Mesendoderm (in vitro differentiated cells): ENCODE measurements around the gene ACSF3.

ENCODE experiments used
- DNase-seq: peaks from one replicate; pipeline ENCODE4 v3.0.0; 2013
- H2AK5ac ChIP-seq: 2 replicates; pipeline ENCODE4 v1.6.1; 2013; ENCODE audit warnings: low read length, inconsistent platforms
- H2BK120ac ChIP-seq: 2 replicates; pipeline ENCODE4 v1.6.1; 2013; ENCODE audit warnings: low read depth, mild to moderate bottlenecking, low read length, moderate library complexity, mixed read lengths
- H2BK15ac ChIP-seq: replicated peaks from 2 replicates; pipeline ENCODE4 v1.6.1; 2013; ENCODE audit warnings: low read depth, mild to moderate bottlenecking, moderate library complexity
- H2BK5ac ChIP-seq: 2 replicates; pipeline ENCODE4 v1.6.1; 2013; ENCODE audit warnings: low read length, inconsistent platforms
- H3K18ac ChIP-seq: 2 replicates; pipeline ENCODE4 v1.6.1; 2013; ENCODE audit warnings: mild to moderate bottlenecking, low read length, mixed read lengths
- H3K23ac ChIP-seq: one replicate; pipeline ENCODE4 v1.6.1; 2013; ENCODE audit warnings: low read length
- H3K27ac ChIP-seq: 2 replicates; pipeline ENCODE4 v1.5.1; 2013; ENCODE audit warnings: low read depth, mild to moderate bottlenecking, inconsistent platforms, low read length, moderate library complexity
- H3K27me3 ChIP-seq: 2 replicates; pipeline ENCODE4 v1.6.1; 2013; ENCODE audit warnings: low read length, control low read depth, mild to moderate bottlenecking, inconsistent platforms; ENCODE audit not compliant: insufficient read depth, poor library complexity
- H3K36me3 ChIP-seq: 2 replicates; pipeline ENCODE4 v1.6.1; 2013; ENCODE audit warnings: low read length, inconsistent platforms; ENCODE audit not compliant: control insufficient read depth, insufficient read depth
- H3K4ac ChIP-seq: one replicate; pipeline ENCODE4 v1.6.1; 2013; ENCODE audit warnings: low read depth, mild to moderate bottlenecking, low read length, moderate library complexity
- H3K4me1 ChIP-seq: 2 replicates; pipeline ENCODE4 v1.6.1; 2013; ENCODE audit warnings: low read depth, low read length, inconsistent platforms; ENCODE audit not compliant: control insufficient read depth
- H3K4me2 ChIP-seq: 2 replicates; pipeline ENCODE4 v1.6.1; 2013; ENCODE audit warnings: low read length
- H3K4me3 ChIP-seq: 2 replicates; pipeline ENCODE4 v1.5.1; 2013; ENCODE audit warnings: mild to moderate bottlenecking, low read length
- H3K56ac ChIP-seq: one replicate; pipeline ENCODE4 v1.6.1; 2013; ENCODE audit warnings: low read length
- H3K79me1 ChIP-seq: 2 replicates; pipeline ENCODE4 v1.6.1; 2013; ENCODE audit warnings: low read length, inconsistent platforms
- H3K79me2 ChIP-seq: 2 replicates; pipeline ENCODE4 v1.6.1; 2013; ENCODE audit warnings: mild to moderate bottlenecking, low read length; ENCODE audit not compliant: control insufficient read depth, insufficient read depth
- H3K9ac ChIP-seq: 2 replicates; pipeline ENCODE4 v1.6.1; 2013; ENCODE audit warnings: low read length, inconsistent platforms
- H4K5ac ChIP-seq: one replicate; pipeline ENCODE4 v1.6.1; 2013; ENCODE audit warnings: low read length
- H4K8ac ChIP-seq: one replicate; pipeline ENCODE4 v1.6.1; 2013; ENCODE audit warnings: low read depth, mild to moderate bottlenecking, control low read depth, low read length, moderate library complexity
- WGBS: extraction: QIAGEN DNeasy Blood & Tissue Kit; methylation state at CpG from one replicate; pipeline ENCODE4 v1.1.7; 2013; ENCODE audit warnings: low lambda C conversion rate, missing lambda C conversion rate; ENCODE audit not compliant: insufficient coverage; ENCODE audit errors: extremely low coverage; 5-methylcytosine and 5-hydroxymethylcytosine counted together

The ACSF3 gene

DNA sequence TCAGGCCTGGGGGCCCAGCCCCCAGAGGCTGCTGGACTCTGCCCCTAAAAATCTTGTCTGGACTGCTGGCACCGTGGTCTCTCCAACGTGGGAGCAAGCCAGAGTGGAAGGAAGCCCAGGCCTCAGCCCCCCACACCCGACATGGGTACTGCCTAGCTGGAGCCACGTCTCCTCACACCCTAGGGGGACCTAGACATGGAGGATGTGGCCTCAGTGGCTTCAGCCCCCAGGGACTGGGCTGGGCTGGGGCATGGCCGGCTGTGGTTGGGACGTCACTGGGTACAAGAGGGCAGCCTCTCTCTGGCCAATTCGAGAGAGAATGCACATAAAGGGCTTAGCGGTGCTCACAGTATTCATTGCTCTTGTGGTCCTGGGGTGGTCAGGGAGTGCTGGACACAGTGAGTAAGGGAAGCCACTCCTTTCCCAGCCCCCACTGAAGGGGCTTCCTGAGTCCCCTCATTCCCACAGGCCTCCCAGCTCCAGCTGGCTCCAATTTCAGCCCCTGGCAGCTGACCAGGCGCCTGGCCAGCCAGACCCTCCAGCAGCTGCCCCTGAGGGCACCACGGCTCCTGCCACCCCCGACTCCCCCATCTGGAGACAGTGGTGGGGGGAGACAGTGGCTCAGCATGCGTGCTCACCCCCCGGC lies 79.0 kb downstream of the ACSF3 start:
- Histone ChIP-seq H3K4me2 (no peak overlapping the region), H3K18ac (no peak overlapping the region), H2AK5ac (no peak overlapping the region), H3K4me1 (no peaks in the 10 kb centered on the region), H3K79me2 (no peaks in the 10 kb centered on the region), H3K27ac (no peak overlapping the region), H4K8ac (no peak overlapping the region), H3K27me3 (no peaks in the 10 kb centered on the region), H3K36me3 (no peaks in the 10 kb centered on the region), H3K79me1 (no peaks in the 10 kb centered on the region), H3K9ac (no peak overlapping the region), H3K56ac (no peak overlapping the region), H4K5ac (no peak overlapping the region), H2BK120ac (no peak overlapping the region), H3K4ac (no peak overlapping the region), H2BK5ac (no peak overlapping the region), H3K23ac (no peak overlapping the region), H2BK15ac (no peak overlapping the region), H3K4me3 (no peak overlapping the region)
- no peak for DNase-seq
- no CpG with 5 or more reads among the region's 13 CpGs for WGBS

DNA sequence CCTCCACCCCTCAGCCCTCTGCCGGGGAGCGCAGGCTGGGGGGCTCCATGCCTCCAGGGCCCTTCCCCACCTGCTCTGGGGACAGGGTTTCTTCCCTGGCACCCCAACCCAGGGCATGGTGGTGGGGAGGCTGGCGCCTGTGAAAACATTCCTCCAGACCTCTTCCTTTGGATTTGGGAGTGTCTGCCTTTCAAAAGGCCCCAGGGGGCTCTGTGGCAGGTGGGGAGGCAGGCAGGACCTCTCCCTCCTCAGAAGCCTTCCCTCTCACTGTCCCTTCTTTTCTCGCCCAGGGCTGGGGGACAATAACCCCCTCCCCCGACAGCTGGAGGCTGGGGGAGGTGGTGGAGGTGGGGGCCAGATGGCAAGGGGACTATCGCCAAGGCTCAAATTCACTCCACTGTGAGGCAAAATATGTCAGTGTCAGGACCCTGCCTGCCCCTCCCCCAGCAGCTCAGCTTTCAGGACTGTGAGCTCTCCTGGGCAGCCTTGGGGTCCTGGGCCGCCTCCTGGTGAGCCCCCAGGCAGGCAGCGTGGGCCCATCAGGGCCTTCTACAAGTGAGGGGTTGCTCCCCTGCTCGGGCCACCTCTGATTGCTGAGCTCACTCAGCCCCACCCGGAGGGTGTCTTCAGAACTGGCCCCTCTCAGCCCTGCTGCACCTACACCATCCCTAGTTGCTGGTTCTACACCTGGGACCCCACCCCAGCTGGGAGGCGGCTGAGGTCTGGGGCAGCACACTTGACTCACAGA lies 79.7 kb downstream of the ACSF3 start:
- H3K4me3 ChIP-seq: no peak overlapping the region
- no CpG with 5 or more reads among the region's 11 CpGs for WGBS
- no peak overlapping the region for H2BK15ac ChIP-seq

DNA sequence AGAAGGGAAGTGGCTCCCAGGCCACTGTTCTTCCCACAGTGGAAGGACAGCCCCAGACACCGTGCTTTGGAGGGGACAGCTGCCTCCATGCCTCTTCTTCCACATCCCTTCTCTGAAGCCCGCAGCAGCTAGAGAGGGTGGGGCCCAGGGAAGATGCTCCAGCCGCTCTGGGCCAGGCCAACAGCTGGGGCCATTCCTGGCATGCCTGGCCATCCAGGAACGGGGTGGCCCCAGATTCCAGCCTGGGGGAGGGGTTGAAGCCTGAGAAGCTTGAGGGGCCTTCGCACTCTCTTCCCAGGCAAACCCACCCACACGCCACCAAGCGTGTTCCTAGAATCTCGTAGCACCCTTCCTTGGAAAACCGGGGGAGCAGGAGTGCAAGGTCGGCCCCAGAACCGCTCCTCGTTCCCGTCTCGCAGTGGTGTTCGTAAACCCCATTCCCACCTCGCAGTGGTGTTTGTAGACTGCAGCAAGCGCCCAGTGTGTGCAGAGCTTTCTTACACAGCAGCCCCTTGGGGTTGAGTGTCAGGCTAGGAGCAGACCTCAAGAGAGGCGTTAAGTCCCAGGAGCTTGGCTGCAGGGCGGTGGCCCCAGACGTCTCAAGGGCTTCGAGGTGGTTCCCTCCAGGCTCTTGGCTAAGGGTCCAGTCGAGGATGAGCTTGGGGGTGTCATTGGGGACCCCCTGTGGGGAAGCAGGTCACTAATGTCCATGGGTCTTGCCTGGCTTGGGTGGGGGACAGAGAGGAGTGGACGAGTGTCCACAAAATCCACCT lies 80.6 kb downstream of the ACSF3 start:
- no peak overlapping the region for H3K9ac ChIP-seq
- H3K36me3 ChIP-seq: no peaks in the 10 kb centered on the region
- no peaks in the 10 kb centered on the region for H3K79me2 ChIP-seq
- H3K18ac ChIP-seq: no peak overlapping the region
- no CpG with 5 or more reads among the region's 23 CpGs for WGBS
- H3K56ac ChIP-seq: no peak overlapping the region
- H3K23ac ChIP-seq: no peak overlapping the region
- no peak overlapping the region for H3K4me2 ChIP-seq
- H3K27ac ChIP-seq: no peak overlapping the region
- no peak overlapping the region for H3K4me3 ChIP-seq
- no peaks in the 10 kb centered on the region for H3K4me1 ChIP-seq
- no peak overlapping the region for H4K8ac ChIP-seq
- no peak overlapping the region for H2BK15ac ChIP-seq
- no peaks in the 10 kb centered on the region for H3K79me1 ChIP-seq
- no peak overlapping the region for H2BK120ac ChIP-seq
- no peaks in the 10 kb centered on the region for H3K27me3 ChIP-seq
- no peak for DNase-seq
- no peak overlapping the region for H4K5ac ChIP-seq
- H2AK5ac ChIP-seq: no peak overlapping the region
- no peak overlapping the region for H2BK5ac ChIP-seq
- no peak overlapping the region for H3K4ac ChIP-seq

More for the DNA sequence above, 79.7 kb downstream of the ACSF3 start:
- no peaks in the 10 kb centered on the region for H3K27me3 ChIP-seq
- H3K4me2 ChIP-seq: no peak overlapping the region
- H2BK5ac ChIP-seq: no peak overlapping the region
- H3K79me1 ChIP-seq: no peaks in the 10 kb centered on the region
- DNase-seq: no peak
- no peak overlapping the region for H4K5ac ChIP-seq
- H3K23ac ChIP-seq: no peak overlapping the region
- no peak overlapping the region for H3K9ac ChIP-seq
- no peak overlapping the region for H3K27ac ChIP-seq
- no peaks in the 10 kb centered on the region for H3K79me2 ChIP-seq
- H2BK120ac ChIP-seq: no peak overlapping the region
- H3K4ac ChIP-seq: no peak overlapping the region
- H2AK5ac ChIP-seq: no peak overlapping the region
- no peak overlapping the region for H3K56ac ChIP-seq
- H3K4me1 ChIP-seq: no peaks in the 10 kb centered on the region
- no peaks in the 10 kb centered on the region for H3K36me3 ChIP-seq
- no peak overlapping the region for H4K8ac ChIP-seq
- no peak overlapping the region for H3K18ac ChIP-seq

DNA sequence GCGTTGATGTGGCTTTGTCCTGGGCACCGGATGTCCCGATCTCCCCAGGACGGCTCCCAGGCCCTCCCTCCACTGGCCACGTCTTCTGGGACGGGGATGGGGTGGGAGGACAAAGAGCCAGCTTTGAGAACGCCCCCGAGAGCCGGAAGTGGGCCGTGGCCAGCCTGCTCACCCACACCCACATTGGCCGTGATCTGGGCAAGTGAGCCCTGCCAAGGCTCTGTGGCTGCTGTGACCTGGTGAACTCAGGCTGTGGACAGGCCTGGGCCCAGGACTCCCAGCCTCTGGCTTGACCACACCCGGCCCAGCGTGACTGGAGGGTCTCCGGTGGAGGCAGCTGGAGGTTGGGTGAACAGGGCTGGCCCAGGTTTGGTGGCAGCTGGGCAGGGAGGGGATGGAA lies 81.2 kb downstream of the ACSF3 start:
- H3K4me2 ChIP-seq: no peak overlapping the region
- no peak overlapping the region for H3K4me3 ChIP-seq
- no peaks in the 10 kb centered on the region for H3K79me2 ChIP-seq
- H2BK15ac ChIP-seq: no peak overlapping the region
- H2BK5ac ChIP-seq: no peak overlapping the region
- no peaks in the 10 kb centered on the region for H3K36me3 ChIP-seq
- H3K9ac ChIP-seq: no peak overlapping the region
- no peak overlapping the region for H4K8ac ChIP-seq
- H3K56ac ChIP-seq: no peak overlapping the region
- no CpG with 5 or more reads among the region's 14 CpGs for WGBS
- H2BK120ac ChIP-seq: no peak overlapping the region
- no peaks in the 10 kb centered on the region for H3K27me3 ChIP-seq
- no peak for DNase-seq
- H3K27ac ChIP-seq: no peak overlapping the region
- H3K4me1 ChIP-seq: no peaks in the 10 kb centered on the region
- no peak overlapping the region for H3K4ac ChIP-seq
- no peak overlapping the region for H3K23ac ChIP-seq
- no peak overlapping the region for H2AK5ac ChIP-seq
- no peak overlapping the region for H4K5ac ChIP-seq
- no peaks in the 10 kb centered on the region for H3K79me1 ChIP-seq
- H3K18ac ChIP-seq: no peak overlapping the region

DNA sequence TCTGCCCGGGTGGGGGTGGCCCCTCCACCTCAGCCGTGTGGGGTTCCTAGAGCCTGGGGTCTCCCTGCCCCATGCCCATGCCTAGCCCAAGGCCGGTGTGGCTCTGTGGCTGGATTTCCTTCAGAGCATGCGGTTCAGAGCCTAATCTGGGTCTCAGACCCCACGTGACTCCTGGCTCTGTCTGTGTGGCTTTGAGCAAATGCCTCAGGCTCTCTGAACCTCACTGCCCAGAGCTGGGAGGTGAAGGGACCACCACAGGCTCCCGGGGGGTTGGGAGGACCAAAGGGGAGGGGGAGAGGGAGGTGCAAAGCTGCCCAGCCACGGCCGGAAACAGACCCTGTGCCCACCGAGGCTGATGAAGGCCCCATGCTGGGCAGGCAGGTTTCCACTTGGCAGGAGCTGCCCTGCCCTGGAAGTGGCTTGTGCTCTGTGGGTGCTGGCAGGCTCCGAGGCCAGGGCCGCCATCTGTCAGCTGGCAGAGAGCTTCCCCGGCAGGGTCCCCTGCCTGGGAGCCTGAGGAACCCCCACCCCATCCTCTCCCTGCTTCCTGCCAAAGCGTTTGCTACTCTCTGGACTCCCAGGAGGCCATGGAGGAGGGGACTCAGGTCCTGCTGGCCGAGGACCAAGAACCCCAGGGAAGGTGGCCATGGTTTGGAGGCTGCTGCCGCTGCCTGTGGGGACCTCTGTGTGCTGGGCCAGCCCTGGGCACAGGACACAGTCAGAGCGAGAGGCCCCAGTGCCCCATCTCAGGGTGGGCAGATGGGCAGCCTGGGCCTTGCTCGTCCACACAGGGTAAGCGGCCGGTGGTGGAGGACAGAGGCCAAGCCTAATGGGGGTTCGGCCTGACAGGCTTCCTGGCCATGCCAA lies 81.9 kb downstream of the ACSF3 start:
- no peak for DNase-seq
- no peak overlapping the region for H3K23ac ChIP-seq
- H3K36me3 ChIP-seq: no peaks in the 10 kb centered on the region
- H3K18ac ChIP-seq: no peak overlapping the region
- no peak overlapping the region for H2BK15ac ChIP-seq
- H2BK5ac ChIP-seq: no peak overlapping the region
- H3K79me2 ChIP-seq: no peaks in the 10 kb centered on the region
- no peak overlapping the region for H3K9ac ChIP-seq
- H3K79me1 ChIP-seq: no peaks in the 10 kb centered on the region
- H3K4me2 ChIP-seq: no peak overlapping the region
- no peak overlapping the region for H3K27ac ChIP-seq
- no peak overlapping the region for H3K4me3 ChIP-seq
- WGBS: no CpG with 5 or more reads among the region's 20 CpGs
- H2AK5ac ChIP-seq: no peak overlapping the region
- H3K27me3 ChIP-seq: no peaks in the 10 kb centered on the region
- H3K56ac ChIP-seq: no peak overlapping the region
- H3K4ac ChIP-seq: no peak overlapping the region
- H3K4me1 ChIP-seq: no peaks in the 10 kb centered on the region
- H2BK120ac ChIP-seq: no peak overlapping the region
- no peak overlapping the region for H4K8ac ChIP-seq
- no peak overlapping the region for H4K5ac ChIP-seq
